Mucosa of descending colon (tissue), 3 donors: ENCODE measurements around the gene MRAS. TPM values are rescaled to one million over a fixed set of nuclear protein-coding genes. Genes with fewer than 3 reads are reported as not detected.

Experiments used
- ATAC-seq: fragments of 200-7000 bp; cut with Tn5 transposase; one replicate; pipeline ENCODE4 v1.9.1; 2020; ENCODE audit warnings: mild to moderate bottlenecking, moderate library complexity
- DNase-seq, 3 donors: peaks; one replicate each; pipeline ENCODE4 v3.0.0-alpha.2; 2020
- H3K36me3 ChIP-seq: fragments of 200-600 bp; one replicate; pipeline ENCODE4 v1.8.0; 2021; ENCODE audit warnings: low read depth, mild to moderate bottlenecking
- H3K4me1 ChIP-seq: fragments of 200-600 bp; one replicate; pipeline ENCODE4 v1.8.0; 2021; ENCODE audit warnings: low read depth, mild to moderate bottlenecking
- H3K4me3 ChIP-seq: fragments of 200-600 bp; one replicate; pipeline ENCODE4 v1.8.0; 2021; ENCODE audit warnings: mild to moderate bottlenecking
- H3K9me3 ChIP-seq: fragments of 200-600 bp; one replicate; pipeline ENCODE4 v1.8.0; 2021; ENCODE audit warnings: mild to moderate bottlenecking
- CTCF ChIP-seq: fragments of 200-600 bp; IDR thresholded peaks from one replicate; pipeline ENCODE4 v1.8.0; 2022; ENCODE audit warnings: antibody characterized with exemption, mild to moderate bottlenecking
- intact Hi-C, 2 donors: fragments of 100-400 bp; cut with DNase I in 1 of 2; cut with micrococcal nuclease in 1 of 2; formaldehyde crosslinking; loops; one replicate each; pipeline versions ENCODE4 v1.11.0 to v1.11.1; 2022; cut with DNase I, micrococcal nuclease
- total RNA-seq, 3 donors: library from RNA; stranded (reverse); fragmentation: NEBNext Ultra II Directional in 2 of 3; extraction: Animal tissue kit (Norgen Biotek cat#: 25700) in 2 of 3; gene quantifications; one replicate each; pipeline versions ENCODE4 v1.2.1 to v1.2.4, GENCODE V29; 2021 to 2023
- donor health status: DM: no; HTN: no; CAD: no; lungs with moderate emphysema.
- donor health status: DM: no; HTN: no; CAD: no.
- donor health status: DM: no; HTN: yes; CAD: no.

MRAS gene
- total RNA-seq, 3 donors from 2014 or later = 2.5 to 37.6 (median 4.6) TPM

- ATAC-seq (no peak), DNase-seq (no peak)
- intact Hi-C loops = no loop called here
- peaks cover 15% of the 10 kb centered on the region for H3K4me1 ChIP-seq
- no peak for TF ChIP-seq CTCF
- no peaks in the 10 kb centered on the region for H3K9me3 ChIP-seq
- H3K4me3 ChIP-seq = no peak overlapping the region
- no peaks in the 10 kb centered on the region for H3K36me3 ChIP-seq
Observed at GRCh38 chr3:138435840-138436239, 87.5 kb downstream of the MRAS start.

GRCh38 chr3:138437281-138437680 lies 88.9 kb downstream of the MRAS start:
- DNase-seq (no peak), ATAC-seq (no peak)
- TF ChIP-seq CTCF = no peak
- no peaks in the 10 kb centered on the region for H3K36me3 ChIP-seq
- peaks cover 15% of the 10 kb centered on the region for H3K4me1 ChIP-seq
- intact Hi-C loops = no loop called here
- no peak overlapping the region for H3K4me3 ChIP-seq
- H3K9me3 ChIP-seq = no peaks in the 10 kb centered on the region

DNA sequence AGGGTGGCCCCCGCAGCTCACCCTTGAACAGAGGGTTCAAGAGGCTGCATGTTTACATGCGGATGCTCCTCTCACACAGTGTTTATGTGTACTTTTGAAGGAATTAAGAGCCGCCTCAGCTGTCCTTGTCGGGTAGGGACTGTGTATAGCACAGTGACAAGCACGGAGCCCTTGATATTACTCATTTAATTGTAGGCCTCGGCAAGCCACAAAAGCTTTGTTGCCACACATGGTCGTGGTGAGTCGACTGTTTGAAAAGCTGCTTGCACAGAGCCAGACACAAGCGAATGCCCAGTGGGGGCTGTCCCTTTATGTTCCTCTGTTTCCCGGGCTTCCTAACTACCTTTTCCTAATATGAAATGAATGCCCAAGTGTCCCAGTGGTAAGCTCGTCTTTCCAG lies 90.5 kb downstream of the MRAS start:
- TF ChIP-seq CTCF = no peak
- Histone ChIP-seq H3K4me1 (peaks cover 15% of the 10 kb centered on the region), H3K9me3 (no peaks in the 10 kb centered on the region), H3K4me3 (no peak overlapping the region), H3K36me3 (no peaks in the 10 kb centered on the region)
- intact Hi-C loops = no loop called here
- DNase-seq (no peak), ATAC-seq (no peak)

- Histone ChIP-seq H3K9me3 (no peaks in the 10 kb centered on the region), H3K36me3 (no peaks in the 10 kb centered on the region), H3K4me1 (peaks cover 8% of the 10 kb centered on the region), H3K4me3 (no peak overlapping the region)
- ATAC-seq = no peak
- DNase-seq = no peak
- TF ChIP-seq CTCF = no peak
- intact Hi-C loops = no loop called here
Observed at GRCh38 chr3:138439646-138440045, 91.3 kb downstream of the MRAS start.

DNA sequence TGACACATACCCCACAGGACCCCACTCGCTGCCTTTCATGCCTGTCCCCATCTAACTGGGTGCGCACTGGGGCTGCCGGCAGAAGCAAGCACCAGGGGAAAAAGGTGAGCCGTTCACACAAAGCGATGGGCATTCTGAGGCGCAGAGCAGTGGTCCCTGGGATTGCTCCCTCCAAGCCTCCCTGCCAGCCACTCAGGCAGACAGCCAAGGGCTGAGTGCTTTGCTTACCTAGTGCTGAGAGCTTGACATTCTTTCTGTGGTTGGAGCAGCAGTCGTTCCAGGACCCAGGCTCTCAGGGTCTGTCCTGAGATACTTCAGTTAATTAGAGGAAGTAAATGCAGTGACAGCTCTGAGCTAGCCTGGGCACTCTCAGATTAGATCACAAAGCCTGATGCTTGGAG lies 91.7 kb downstream of the MRAS start:
- intact Hi-C loops = no loop called here
- DNase-seq = no peak
- Histone ChIP-seq H3K36me3 (no peaks in the 10 kb centered on the region), H3K9me3 (no peaks in the 10 kb centered on the region), H3K4me3 (no peak overlapping the region), H3K4me1 (peaks cover 4% of the 10 kb centered on the region)
- no peak for TF ChIP-seq CTCF
- no peak for ATAC-seq

DNA sequence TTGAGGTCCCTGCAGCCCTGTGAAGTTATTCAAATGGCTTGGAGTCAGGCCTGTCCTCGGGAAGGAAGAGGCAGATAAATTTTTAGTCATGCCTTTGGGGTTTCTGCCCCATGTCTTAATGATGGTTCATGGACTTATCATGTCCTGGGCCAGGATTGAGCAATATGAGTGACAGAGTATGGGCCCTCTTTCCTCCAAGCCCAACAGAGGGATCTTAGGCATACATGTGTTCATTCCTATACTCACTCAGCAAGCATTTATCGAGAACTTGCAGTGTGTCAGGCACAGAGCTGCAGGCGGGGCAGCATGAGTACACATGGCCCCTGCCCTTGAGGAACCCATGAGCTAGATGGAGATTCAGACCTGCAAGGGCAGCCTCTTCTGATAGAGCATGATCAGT lies 92.2 kb downstream of the MRAS start:
- ATAC-seq (no peak), DNase-seq (no peak)
- intact Hi-C loops = no loop called here
- Histone ChIP-seq H3K4me3 (no peak overlapping the region), H3K36me3 (no peaks in the 10 kb centered on the region), H3K4me1 (no peaks in the 10 kb centered on the region), H3K9me3 (no peaks in the 10 kb centered on the region)
- no peak for TF ChIP-seq CTCF
